A673 (cell line): ENCODE data around the gene STARD7. TPM values are rescaled to one million over a fixed set of nuclear protein-coding genes. Genes with fewer than 3 reads are reported as not detected.

Experiments
- BruUV-seq: library from RNA; stranded (reverse); fragments of 400-500 nt; replicated peaks from 2 replicates; lab custom pipeline; 2021; lab: Mats Ljungman, UMichigan
- CTCF ChIA-PET: fragments of 300-600 bp; sonication (Branson Sonifier 250); formaldehyde crosslinking; loops from one replicate; lab custom pipeline; 2022; ENCODE audit warnings: antibody characterized with exemption; lab: Charles Lee
- POLR2A ChIA-PET: fragments of 300-600 bp; sonication (Branson Sonifier 250); formaldehyde crosslinking; loops from one replicate; lab custom pipeline; 2022; ENCODE audit warnings: antibody characterized with exemption; ENCODE audit not compliant: low non-redundant PET; lab: Charles Lee
- DNase-seq: peaks from one replicate; pipeline ENCODE4 v3.0.0-alpha.2; 2015; ENCODE audit warnings: low spot score
- H3K27ac ChIP-seq: fragments of 200-600 bp; sonication (generic); 2 replicates; pipeline ENCODE4 v1.5.1; 2016; ENCODE audit warnings: mixed run types, low read depth, mild to moderate bottlenecking, mixed read lengths, antibody characterized with exemption, low read length; ENCODE audit not compliant: poor library complexity, severe bottlenecking
- H3K27me3 ChIP-seq: fragments of 200-600 bp; sonication (generic); replicated peaks from 2 replicates; pipeline ENCODE4 v1.6.1; 2017; ENCODE audit warnings: mixed run types, low read depth, mild to moderate bottlenecking, mixed read lengths, antibody characterized with exemption, low read length; ENCODE audit not compliant: insufficient read depth, poor library complexity
- H3K36me3 ChIP-seq: fragments of 200-600 bp; sonication (generic); 2 replicates; pipeline ENCODE4 v1.6.1; 2016; ENCODE audit warnings: mixed run types, mild to moderate bottlenecking, mixed read lengths, antibody characterized with exemption, low read length; ENCODE audit not compliant: insufficient read depth, poor library complexity, severe bottlenecking
- H3K4me1 ChIP-seq: fragments of 200-600 bp; sonication (generic); 2 replicates; pipeline ENCODE4 v1.6.1; 2017; ENCODE audit warnings: mixed run types, mild to moderate bottlenecking, mixed read lengths, antibody characterized with exemption, low read length; ENCODE audit not compliant: insufficient read depth, poor library complexity, severe bottlenecking
- H3K4me3 ChIP-seq: fragments of 200-600 bp; sonication (generic); 2 replicates; pipeline ENCODE4 v1.5.1; 2016; ENCODE audit warnings: low read depth, mixed run types, mild to moderate bottlenecking, mixed read lengths, low read length; ENCODE audit not compliant: poor library complexity, severe bottlenecking
- H3K9me3 ChIP-seq: fragments of 200-600 bp; sonication (generic); 2 replicates; pipeline ENCODE4 v1.6.1; 2016; ENCODE audit warnings: mixed run types, low read depth, mild to moderate bottlenecking, mixed read lengths, antibody characterized with exemption, low read length; ENCODE audit not compliant: poor library complexity, severe bottlenecking
- EZH2 ChIP-seq: fragments of 200-600 bp; sonication (generic); IDR thresholded peaks from 2 replicates; pipeline ENCODE4 v1.6.1; 2017; ENCODE audit warnings: borderline replicate concordance, low read depth, mild to moderate bottlenecking, mixed read lengths, antibody characterized with exemption, low read length; ENCODE audit not compliant: poor library complexity, severe bottlenecking
- intact Hi-C: fragments of 100-400 bp; cut with micrococcal nuclease; formaldehyde crosslinking; loops from one replicate; pipeline ENCODE4 v1.10.0; 2022; ENCODE audit not compliant: unreplicated experiment
- total RNA-seq: library from RNA; stranded (reverse); gene quantifications from 2 replicates; pipeline ENCODE4 v1.2.3, GENCODE V29; 2021
- TF ChIP-seq, protein P1 (sequence below): fragments of 300-800, 200-600 bp; sonication (generic); conservative IDR thresholded peaks from 2 replicates; pipeline ENCODE4 v1.5.1; 2017; ENCODE audit warnings: low read depth, mild to moderate bottlenecking, antibody characterized with exemption, low read length, moderate library complexity, mixed read lengths

The STARD7 gene
- total RNA-seq, 1 experiment from 2014 or later: 201 TPM

- Histone ChIP-seq H3K4me3 (no peak overlapping the region), H3K4me1 (no peaks in the 10 kb centered on the region), H3K9me3 (no peaks in the 10 kb centered on the region), H3K27me3 (no peaks in the 10 kb centered on the region), H3K27ac (no peak overlapping the region), H3K36me3 (no peaks in the 10 kb centered on the region)
- CTCF ChIA-PET: no interaction called here
- no peak for TF ChIP-seq EZH2
- TF ChIP-seq, protein P1, sequence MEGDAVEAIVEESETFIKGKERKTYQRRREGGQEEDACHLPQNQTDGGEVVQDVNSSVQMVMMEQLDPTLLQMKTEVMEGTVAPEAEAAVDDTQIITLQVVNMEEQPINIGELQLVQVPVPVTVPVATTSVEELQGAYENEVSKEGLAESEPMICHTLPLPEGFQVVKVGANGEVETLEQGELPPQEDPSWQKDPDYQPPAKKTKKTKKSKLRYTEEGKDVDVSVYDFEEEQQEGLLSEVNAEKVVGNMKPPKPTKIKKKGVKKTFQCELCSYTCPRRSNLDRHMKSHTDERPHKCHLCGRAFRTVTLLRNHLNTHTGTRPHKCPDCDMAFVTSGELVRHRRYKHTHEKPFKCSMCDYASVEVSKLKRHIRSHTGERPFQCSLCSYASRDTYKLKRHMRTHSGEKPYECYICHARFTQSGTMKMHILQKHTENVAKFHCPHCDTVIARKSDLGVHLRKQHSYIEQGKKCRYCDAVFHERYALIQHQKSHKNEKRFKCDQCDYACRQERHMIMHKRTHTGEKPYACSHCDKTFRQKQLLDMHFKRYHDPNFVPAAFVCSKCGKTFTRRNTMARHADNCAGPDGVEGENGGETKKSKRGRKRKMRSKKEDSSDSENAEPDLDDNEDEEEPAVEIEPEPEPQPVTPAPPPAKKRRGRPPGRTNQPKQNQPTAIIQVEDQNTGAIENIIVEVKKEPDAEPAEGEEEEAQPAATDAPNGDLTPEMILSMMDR: no peak
- DNase-seq: no peak
- POLR2A ChIA-PET: no interaction called here
- intact Hi-C loops: no loop called here
- BruUV-seq: no TSS peak
Measured at GRCh38 chr2:96212339-96212738, 3.7 kb upstream of the STARD7 start.

- BruUV-seq: no TSS peak
- Histone ChIP-seq H3K4me3 (peak overlapping the region; percentile 80), H3K4me1 (peaks cover 21% of the 10 kb centered on the region), H3K36me3 (no peaks in the 10 kb centered on the region), H3K27ac (peak overlapping the region; percentile 85), H3K27me3 (no peaks in the 10 kb centered on the region), H3K9me3 (no peaks in the 10 kb centered on the region)
- POLR2A ChIA-PET: no interaction called here
- intact Hi-C loops: loop anchor here (5.0 kb wide), 1 partner anchor 58 kb away; the partner anchor contains the start of genes CIAO1 and TMEM127
- CTCF ChIA-PET: no interaction called here
- no peak for DNase-seq
- TF ChIP-seq EZH2: no peak
- TF ChIP-seq, protein P1: no peak
Measured at GRCh38 chr2:96209729-96210085, 1.1 kb upstream of the STARD7 start.

GRCh38 chr2:96209011-96209728 is 543 bp upstream of the STARD7 start:
- ChIA-PET CTCF (no interaction called here), POLR2A (no interaction called here)
- H3K4me1 ChIP-seq: peaks cover 21% of the 10 kb centered on the region
- H3K4me3 ChIP-seq: peak overlapping the region; percentile 80
- no peaks in the 10 kb centered on the region for H3K27me3 ChIP-seq
- TSS peak; percentile 60 for BruUV-seq
- DNase-seq: no peak
- H3K27ac ChIP-seq: peak overlapping the region; percentile 85
- no peaks in the 10 kb centered on the region for H3K9me3 ChIP-seq
- TF ChIP-seq, protein P1: no peak
- TF ChIP-seq EZH2: no peak
- H3K36me3 ChIP-seq: no peaks in the 10 kb centered on the region
- intact Hi-C loops: loop anchor here (5.0 kb wide), 1 partner anchor 58 kb away; the partner anchor contains the start of genes CIAO1 and TMEM127
